Body of pancreas (tissue), 4 donors: ENCODE data around the gene NKD1. TPM values are rescaled to one million over a fixed set of nuclear protein-coding genes. Genes with fewer than 3 reads are reported as not detected.

Experiments used
- ATAC-seq: fragments of 150-250 bp; one replicate; pipeline ENCODE4 v1.9.1; 2016
- DNase-seq, 4 donors: peaks; one replicate each; pipeline ENCODE4 v3.0.0-alpha.2; 2019
- H3K27ac ChIP-seq, 4 donors: fragments of 200-600 bp; sonication (generic); 1 replicate in 3 of 4; 2 replicates in 1 of 4; pipeline versions ENCODE4 v1.5.1 to v1.6.1; 2016 to 2019; ENCODE audit warnings: mild to moderate bottlenecking in 1 of 4, mixed read lengths in 1 of 4, moderate library complexity in 1 of 4
- H3K27me3 ChIP-seq, 2 donors: fragments of 200-600 bp; sonication (generic); one replicate each; pipeline ENCODE4 v1.6.0; 2016; ENCODE audit warnings: mild to moderate bottlenecking in 1 of 2
- H3K36me3 ChIP-seq, 2 donors: fragments of 200-600 bp; sonication (generic); replicated peaks in 1 of 2; 2 replicates each; pipeline ENCODE4 v1.5.1; 2016; ENCODE audit warnings: low read depth in 2 of 2; ENCODE audit not compliant: insufficient read depth in 1 of 2
- H3K4me1 ChIP-seq: fragments of 200-600 bp; sonication (generic); one replicate; pipeline ENCODE4 v1.6.0; 2016
- H3K4me3 ChIP-seq, 2 donors: fragments of 200-600 bp; sonication (generic); 1 replicate in 1 of 2; 2 replicates in 1 of 2; pipeline ENCODE4 v1.5.1; 2016 to 2019
- H3K9me3 ChIP-seq, 3 donors: fragments of 200-600 bp; sonication (generic); 1 replicate in 2 of 3; 2 replicates in 1 of 3; pipeline ENCODE4 v1.5.1; 2016
- POLR2A ChIP-seq, 3 donors: fragments of 450-650 bp; IDR thresholded peaks; one replicate each; pipeline ENCODE4 v1.6.1; 2016; ENCODE audit warnings: antibody characterized with exemption in 3 of 3, mild to moderate bottlenecking in 2 of 3
- WGBS, 2 donors: methylation state at CpG; one replicate each; pipeline ENCODE4 v1.1.5; 2017; 5-methylcytosine and 5-hydroxymethylcytosine counted together
- intact Hi-C: fragments of 100-400 bp; cut with DNase I; formaldehyde crosslinking; loops from one replicate; pipeline ENCODE4 v1.15.1; 2023
- total RNA-seq, 2 donors: library from RNA; depleted of rRNA; stranded (reverse); fragments of >200 nt; gene quantifications; one replicate each; pipeline ENCODE4 v1.1.0, GENCODE V29; 2016
- TF ChIP-seq, protein P1 (sequence below), 7 experiments: fragments of 450-650 bp in 4 of 7; fragments of 200-600 bp in 3 of 7; sonication (generic) in 3 of 7; IDR thresholded peaks; one replicate each; pipeline ENCODE4 v1.5.1; 2016 to 2019; ENCODE audit warnings: antibody characterized with exemption in 7 of 7

The NKD1 gene
- total RNA-seq, 2 donors from 2014 or later, result 2.0 to 4.9 TPM

DNA sequence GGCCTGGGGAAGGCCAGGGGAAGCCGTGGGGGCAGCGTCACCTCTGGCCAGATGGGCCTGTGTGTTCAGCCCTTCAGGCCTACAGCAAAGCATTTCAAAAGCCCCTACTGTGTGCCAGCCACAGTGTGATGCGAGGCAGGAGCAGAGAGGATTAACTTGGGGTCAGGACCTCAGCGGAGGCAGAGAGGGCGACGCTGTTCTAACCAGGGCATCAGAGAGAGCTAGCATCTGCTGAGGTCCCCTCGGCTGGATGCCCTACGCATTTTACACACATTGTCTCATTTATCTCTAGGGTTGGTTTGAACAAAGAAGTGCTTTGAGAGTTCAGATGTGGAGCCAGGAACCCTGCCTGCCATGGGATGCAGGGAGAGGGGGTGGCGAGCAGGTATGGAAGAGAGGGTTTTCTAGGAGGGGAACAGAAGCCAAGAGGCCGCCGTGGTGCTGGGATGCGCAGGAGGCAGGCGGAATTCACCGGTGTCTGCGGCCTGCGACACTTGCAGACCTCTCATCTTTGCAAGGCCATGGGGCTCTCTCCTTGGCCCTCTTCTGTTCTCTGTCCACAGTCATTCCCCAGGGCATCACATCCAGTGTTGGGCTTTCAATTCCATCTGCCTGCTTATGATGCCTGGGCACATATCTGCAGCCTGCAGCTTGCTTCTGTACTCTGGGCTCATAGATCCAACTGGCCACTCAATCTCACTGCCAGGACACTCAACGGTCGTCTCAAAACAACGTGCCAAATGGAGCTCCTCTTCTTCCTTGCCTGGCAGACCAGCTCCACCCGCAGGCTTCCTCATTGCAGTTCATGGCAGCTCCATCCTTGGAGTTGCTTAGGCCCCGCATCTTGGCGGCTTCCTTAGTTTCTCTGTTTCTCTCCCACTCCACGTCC is 8.1 kb upstream of the NKD1 start:
- DNase-seq, result no peak
- H3K4me3 ChIP-seq, result no peak overlapping the region
- no peak for TF ChIP-seq POLR2A (IDR thresholded peaks at IDR 0.05)
- TF ChIP-seq, protein P1, sequence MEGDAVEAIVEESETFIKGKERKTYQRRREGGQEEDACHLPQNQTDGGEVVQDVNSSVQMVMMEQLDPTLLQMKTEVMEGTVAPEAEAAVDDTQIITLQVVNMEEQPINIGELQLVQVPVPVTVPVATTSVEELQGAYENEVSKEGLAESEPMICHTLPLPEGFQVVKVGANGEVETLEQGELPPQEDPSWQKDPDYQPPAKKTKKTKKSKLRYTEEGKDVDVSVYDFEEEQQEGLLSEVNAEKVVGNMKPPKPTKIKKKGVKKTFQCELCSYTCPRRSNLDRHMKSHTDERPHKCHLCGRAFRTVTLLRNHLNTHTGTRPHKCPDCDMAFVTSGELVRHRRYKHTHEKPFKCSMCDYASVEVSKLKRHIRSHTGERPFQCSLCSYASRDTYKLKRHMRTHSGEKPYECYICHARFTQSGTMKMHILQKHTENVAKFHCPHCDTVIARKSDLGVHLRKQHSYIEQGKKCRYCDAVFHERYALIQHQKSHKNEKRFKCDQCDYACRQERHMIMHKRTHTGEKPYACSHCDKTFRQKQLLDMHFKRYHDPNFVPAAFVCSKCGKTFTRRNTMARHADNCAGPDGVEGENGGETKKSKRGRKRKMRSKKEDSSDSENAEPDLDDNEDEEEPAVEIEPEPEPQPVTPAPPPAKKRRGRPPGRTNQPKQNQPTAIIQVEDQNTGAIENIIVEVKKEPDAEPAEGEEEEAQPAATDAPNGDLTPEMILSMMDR (IDR thresholded peaks at IDR 0.05), result no peak
- H3K4me1 ChIP-seq, result no peaks in the 10 kb centered on the region
- no peak for ATAC-seq
- 76 to 83% methylated on average over 21 to 23 of the region's 23 CpGs for WGBS, 2 donors
- no peak overlapping the region for H3K27ac ChIP-seq
- intact Hi-C loops, result no loop called here
- H3K9me3 ChIP-seq, result no peaks in the 10 kb centered on the region
- no peaks in the 10 kb centered on the region for H3K27me3 ChIP-seq
- no peaks in the 10 kb centered on the region for H3K36me3 ChIP-seq

- ATAC-seq (no peak), DNase-seq (no peak)
- no peak overlapping the region for H3K27ac ChIP-seq
- TF ChIP-seq, protein P1 (IDR thresholded peaks at IDR 0.05), result no peak
- no peaks in the 10 kb centered on the region for H3K36me3 ChIP-seq
- H3K9me3 ChIP-seq, result no peaks in the 10 kb centered on the region
- H3K4me1 ChIP-seq, result no peaks in the 10 kb centered on the region
- intact Hi-C loops, result no loop called here
- no peaks in the 10 kb centered on the region for H3K27me3 ChIP-seq
- WGBS, 2 donors, result 85 to 90% methylated on average over 3 of the region's 3 CpGs
- no peak overlapping the region for H3K4me3 ChIP-seq
Observed at GRCh38 chr16:50540711-50541007, 7.5 kb upstream of the NKD1 start.

DNA sequence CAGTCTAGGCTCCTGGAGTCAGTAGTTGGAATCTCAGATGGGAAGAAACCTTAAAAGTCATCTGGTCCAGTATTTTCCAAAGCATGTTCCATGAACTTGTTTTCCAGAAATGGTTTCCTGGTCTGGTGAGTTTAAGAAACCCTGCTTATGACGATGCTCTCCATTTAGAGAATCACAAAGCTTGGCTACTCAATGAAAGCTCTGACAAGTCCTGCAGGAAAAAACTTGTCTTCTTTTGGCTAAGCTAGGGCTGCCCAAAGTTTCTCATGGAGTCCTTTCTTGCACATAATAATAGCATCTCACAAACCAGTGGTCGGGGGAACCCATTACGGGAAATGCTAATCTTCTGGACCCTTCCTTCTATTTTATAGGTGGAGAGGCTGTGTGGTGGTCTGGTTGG is 5.5 kb upstream of the NKD1 start:
- DNase-seq (no peak), ATAC-seq (no peak)
- WGBS, 2 donors, result 87 to 100% methylated on average over 3 of the region's 3 CpGs
- H3K4me3 ChIP-seq, result no peak overlapping the region
- H3K36me3 ChIP-seq, result no peaks in the 10 kb centered on the region
- no peak overlapping the region for H3K27ac ChIP-seq
- intact Hi-C loops, result no loop called here
- no peaks in the 10 kb centered on the region for H3K9me3 ChIP-seq
- H3K4me1 ChIP-seq, result peaks cover 4% of the 10 kb centered on the region
- no peak for TF ChIP-seq POLR2A (IDR thresholded peaks at IDR 0.05)
- TF ChIP-seq, protein P1 (IDR thresholded peaks at IDR 0.05), result no peak
- no peaks in the 10 kb centered on the region for H3K27me3 ChIP-seq

DNA sequence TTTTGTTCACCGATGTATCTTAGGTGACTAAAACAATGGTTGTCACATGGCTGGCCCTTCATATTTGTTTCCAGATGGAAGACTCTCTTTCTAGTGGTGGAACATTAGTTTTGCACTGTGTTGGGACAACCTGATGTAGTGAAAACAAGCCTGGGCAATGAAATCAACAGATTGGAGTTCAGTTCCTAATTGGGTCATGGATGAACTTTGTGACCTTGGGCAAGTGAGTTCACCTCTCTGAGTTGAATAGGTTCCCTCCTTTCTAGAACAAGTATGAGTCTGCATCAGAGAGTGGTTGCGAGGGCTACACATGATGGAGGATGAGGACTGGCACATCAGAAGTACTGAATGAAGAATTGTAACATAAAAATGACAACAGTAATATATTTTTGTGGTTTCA is 2.1 kb upstream of the NKD1 start:
- Histone ChIP-seq H3K27ac (no peak overlapping the region), H3K4me1 (peaks cover 18% of the 10 kb centered on the region), H3K4me3 (no peak overlapping the region), H3K36me3 (no peaks in the 10 kb centered on the region), H3K9me3 (no peaks in the 10 kb centered on the region), H3K27me3 (no peaks in the 10 kb centered on the region)
- WGBS, 2 donors, result 84 to 96% methylated on average over 2 of the region's 2 CpGs
- intact Hi-C loops, result no loop called here
- no peak for ATAC-seq
- no peak for DNase-seq
- TF ChIP-seq POLR2A (IDR thresholded peaks at IDR 0.05), result no peak
- TF ChIP-seq, protein P1 (IDR thresholded peaks at IDR 0.05), result no peak
